HepG2 (cell line): Measurements from ENCODE around the gene PCGF5. TPM values are rescaled to one million over a fixed set of nuclear protein-coding genes. Genes with fewer than 3 reads are reported as not detected.

Source experiments
- ELF4 ChIP-seq: sonication (generic); formaldehyde crosslinking; IDR thresholded peaks from 2 replicates; pipeline ENCODE4 v1.5.0; 2020; ENCODE audit warnings: missing genetic modification reagents, mild to moderate bottlenecking, moderate library complexity, borderline replicate concordance
- NCOA5 ChIP-seq: sonication (generic); formaldehyde crosslinking; IDR thresholded peaks from 2 replicates; pipeline ENCODE4 v1.4.0; 2020; ENCODE audit warnings: missing genetic modification reagents
- PHF20 ChIP-seq: sonication (generic); formaldehyde crosslinking; IDR thresholded peaks from 2 replicates; pipeline ENCODE4 v1.5.0; 2020; ENCODE audit warnings: mild to moderate bottlenecking, missing genetic modification reagents
- RBM22 ChIP-seq: fragments of 200-400 bp; formaldehyde crosslinking; optimal IDR thresholded peaks from 2 replicates; pipeline ENCODE3; 2017; ENCODE audit warnings: mild to moderate bottlenecking, low read length, moderate library complexity
- SUZ12 ChIP-seq: fragments of 150-350 bp; IDR thresholded peaks from 2 replicates; pipeline ENCODE4 v1.6.1; 2014; ENCODE audit warnings: low read depth, low read length
- XRCC5 ChIP-seq: fragments of 200-400 bp; formaldehyde crosslinking; optimal IDR thresholded peaks from 2 replicates; pipeline ENCODE3; 2017; ENCODE audit warnings: mild to moderate bottlenecking, low read length
- ZNF225 ChIP-seq: sonication (generic); formaldehyde crosslinking; IDR thresholded peaks from 2 replicates; pipeline ENCODE4 v1.4.0; 2020; ENCODE audit warnings: mild to moderate bottlenecking, missing genetic modification reagents
- polyA plus RNA-seq, 8 experiments: library from polyadenylated mRNA; depleted of rRNA in 3 of 8; stranded (reverse) in 7 of 8; unstranded in 1 of 8; fragments of >200 nt; fragmentation: Illumina TruSeq in 4 of 8; extraction: Trizol in 4 of 8; gene quantifications; 2 replicates each; pipeline versions ENCODE4 v1.2.1 to v1.2.3, GENCODE V29; 2011 to 2016; ENCODE audit warnings: low read depth in 4 of 8, missing spikeins in 1 of 8, mixed read lengths in 1 of 8; ENCODE audit not compliant: insufficient read depth in 1 of 8
- total RNA-seq, 5 experiments: library from RNA; depleted of rRNA; stranded (reverse); fragments of >200 nt; fragmentation: Illumina TruSeq; extraction: Trizol; gene quantifications; 2 replicates each; pipeline ENCODE4 v1.2.3, GENCODE V29; 2016; ENCODE audit warnings: low read depth in 1 of 5
- TF ChIP-seq, protein P1 (sequence below): sonication (generic); formaldehyde crosslinking; IDR thresholded peaks from 2 replicates; pipeline ENCODE4 v1.4.0; 2020; ENCODE audit warnings: missing genetic modification reagents
- TF ChIP-seq, protein P2 (sequence below): sonication (generic); formaldehyde crosslinking; IDR thresholded peaks from 2 replicates; pipeline ENCODE4 v1.5.1; 2020; ENCODE audit warnings: mild to moderate bottlenecking, missing genetic modification reagents, moderate library complexity
- TF ChIP-seq, protein P3 (sequence below): sonication (generic); formaldehyde crosslinking; IDR thresholded peaks from 2 replicates; pipeline ENCODE4 v1.5.0; 2020; ENCODE audit warnings: mild to moderate bottlenecking, missing genetic modification reagents, borderline replicate concordance

Gene PCGF5
- total and polyA plus RNA-seq, 2 of the 13 experiments (the other 11 are each of a cell fraction or from before 2014, with no cell fraction given) = 61.3 to 138 TPM

GRCh38 chr10:91220954-91221675 is 652 bp downstream of the PCGF5 start (continued):
- TF ChIP-seq NCOA5 (CRISPR knock-in tag) = no peak
- no peak for TF ChIP-seq SUZ12
- TF ChIP-seq, protein P1, sequence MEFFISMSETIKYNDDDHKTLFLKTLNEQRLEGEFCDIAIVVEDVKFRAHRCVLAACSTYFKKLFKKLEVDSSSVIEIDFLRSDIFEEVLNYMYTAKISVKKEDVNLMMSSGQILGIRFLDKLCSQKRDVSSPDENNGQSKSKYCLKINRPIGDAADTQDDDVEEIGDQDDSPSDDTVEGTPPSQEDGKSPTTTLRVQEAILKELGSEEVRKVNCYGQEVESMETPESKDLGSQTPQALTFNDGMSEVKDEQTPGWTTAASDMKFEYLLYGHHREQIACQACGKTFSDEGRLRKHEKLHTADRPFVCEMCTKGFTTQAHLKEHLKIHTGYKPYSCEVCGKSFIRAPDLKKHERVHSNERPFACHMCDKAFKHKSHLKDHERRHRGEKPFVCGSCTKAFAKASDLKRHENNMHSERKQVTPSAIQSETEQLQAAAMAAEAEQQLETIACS (CRISPR knock-in tag) = no peak
- TF ChIP-seq ZNF225 = no peak
- TF ChIP-seq ELF4 = no peak
- no peak for TF ChIP-seq XRCC5
- TF ChIP-seq PHF20 (CRISPR knock-in tag) = no peak
- TF ChIP-seq RBM22 = no peak
- TF ChIP-seq, protein P2, sequence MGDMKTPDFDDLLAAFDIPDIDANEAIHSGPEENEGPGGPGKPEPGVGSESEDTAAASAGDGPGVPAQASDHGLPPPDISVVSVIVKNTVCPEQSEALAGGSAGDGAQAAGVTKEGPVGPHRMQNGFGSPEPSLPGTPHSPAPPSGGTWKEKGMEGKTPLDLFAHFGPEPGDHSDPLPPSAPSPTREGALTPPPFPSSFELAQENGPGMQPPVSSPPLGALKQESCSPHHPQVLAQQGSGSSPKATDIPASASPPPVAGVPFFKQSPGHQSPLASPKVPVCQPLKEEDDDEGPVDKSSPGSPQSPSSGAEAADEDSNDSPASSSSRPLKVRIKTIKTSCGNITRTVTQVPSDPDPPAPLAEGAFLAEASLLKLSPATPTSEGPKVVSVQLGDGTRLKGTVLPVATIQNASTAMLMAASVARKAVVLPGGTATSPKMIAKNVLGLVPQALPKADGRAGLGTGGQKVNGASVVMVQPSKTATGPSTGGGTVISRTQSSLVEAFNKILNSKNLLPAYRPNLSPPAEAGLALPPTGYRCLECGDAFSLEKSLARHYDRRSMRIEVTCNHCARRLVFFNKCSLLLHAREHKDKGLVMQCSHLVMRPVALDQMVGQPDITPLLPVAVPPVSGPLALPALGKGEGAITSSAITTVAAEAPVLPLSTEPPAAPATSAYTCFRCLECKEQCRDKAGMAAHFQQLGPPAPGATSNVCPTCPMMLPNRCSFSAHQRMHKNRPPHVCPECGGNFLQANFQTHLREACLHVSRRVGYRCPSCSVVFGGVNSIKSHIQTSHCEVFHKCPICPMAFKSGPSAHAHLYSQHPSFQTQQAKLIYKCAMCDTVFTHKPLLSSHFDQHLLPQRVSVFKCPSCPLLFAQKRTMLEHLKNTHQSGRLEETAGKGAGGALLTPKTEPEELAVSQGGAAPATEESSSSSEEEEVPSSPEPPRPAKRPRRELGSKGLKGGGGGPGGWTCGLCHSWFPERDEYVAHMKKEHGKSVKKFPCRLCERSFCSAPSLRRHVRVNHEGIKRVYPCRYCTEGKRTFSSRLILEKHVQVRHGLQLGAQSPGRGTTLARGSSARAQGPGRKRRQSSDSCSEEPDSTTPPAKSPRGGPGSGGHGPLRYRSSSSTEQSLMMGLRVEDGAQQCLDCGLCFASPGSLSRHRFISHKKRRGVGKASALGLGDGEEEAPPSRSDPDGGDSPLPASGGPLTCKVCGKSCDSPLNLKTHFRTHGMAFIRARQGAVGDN (CRISPR knock-in tag) = no peak
- TF ChIP-seq, protein P3, sequence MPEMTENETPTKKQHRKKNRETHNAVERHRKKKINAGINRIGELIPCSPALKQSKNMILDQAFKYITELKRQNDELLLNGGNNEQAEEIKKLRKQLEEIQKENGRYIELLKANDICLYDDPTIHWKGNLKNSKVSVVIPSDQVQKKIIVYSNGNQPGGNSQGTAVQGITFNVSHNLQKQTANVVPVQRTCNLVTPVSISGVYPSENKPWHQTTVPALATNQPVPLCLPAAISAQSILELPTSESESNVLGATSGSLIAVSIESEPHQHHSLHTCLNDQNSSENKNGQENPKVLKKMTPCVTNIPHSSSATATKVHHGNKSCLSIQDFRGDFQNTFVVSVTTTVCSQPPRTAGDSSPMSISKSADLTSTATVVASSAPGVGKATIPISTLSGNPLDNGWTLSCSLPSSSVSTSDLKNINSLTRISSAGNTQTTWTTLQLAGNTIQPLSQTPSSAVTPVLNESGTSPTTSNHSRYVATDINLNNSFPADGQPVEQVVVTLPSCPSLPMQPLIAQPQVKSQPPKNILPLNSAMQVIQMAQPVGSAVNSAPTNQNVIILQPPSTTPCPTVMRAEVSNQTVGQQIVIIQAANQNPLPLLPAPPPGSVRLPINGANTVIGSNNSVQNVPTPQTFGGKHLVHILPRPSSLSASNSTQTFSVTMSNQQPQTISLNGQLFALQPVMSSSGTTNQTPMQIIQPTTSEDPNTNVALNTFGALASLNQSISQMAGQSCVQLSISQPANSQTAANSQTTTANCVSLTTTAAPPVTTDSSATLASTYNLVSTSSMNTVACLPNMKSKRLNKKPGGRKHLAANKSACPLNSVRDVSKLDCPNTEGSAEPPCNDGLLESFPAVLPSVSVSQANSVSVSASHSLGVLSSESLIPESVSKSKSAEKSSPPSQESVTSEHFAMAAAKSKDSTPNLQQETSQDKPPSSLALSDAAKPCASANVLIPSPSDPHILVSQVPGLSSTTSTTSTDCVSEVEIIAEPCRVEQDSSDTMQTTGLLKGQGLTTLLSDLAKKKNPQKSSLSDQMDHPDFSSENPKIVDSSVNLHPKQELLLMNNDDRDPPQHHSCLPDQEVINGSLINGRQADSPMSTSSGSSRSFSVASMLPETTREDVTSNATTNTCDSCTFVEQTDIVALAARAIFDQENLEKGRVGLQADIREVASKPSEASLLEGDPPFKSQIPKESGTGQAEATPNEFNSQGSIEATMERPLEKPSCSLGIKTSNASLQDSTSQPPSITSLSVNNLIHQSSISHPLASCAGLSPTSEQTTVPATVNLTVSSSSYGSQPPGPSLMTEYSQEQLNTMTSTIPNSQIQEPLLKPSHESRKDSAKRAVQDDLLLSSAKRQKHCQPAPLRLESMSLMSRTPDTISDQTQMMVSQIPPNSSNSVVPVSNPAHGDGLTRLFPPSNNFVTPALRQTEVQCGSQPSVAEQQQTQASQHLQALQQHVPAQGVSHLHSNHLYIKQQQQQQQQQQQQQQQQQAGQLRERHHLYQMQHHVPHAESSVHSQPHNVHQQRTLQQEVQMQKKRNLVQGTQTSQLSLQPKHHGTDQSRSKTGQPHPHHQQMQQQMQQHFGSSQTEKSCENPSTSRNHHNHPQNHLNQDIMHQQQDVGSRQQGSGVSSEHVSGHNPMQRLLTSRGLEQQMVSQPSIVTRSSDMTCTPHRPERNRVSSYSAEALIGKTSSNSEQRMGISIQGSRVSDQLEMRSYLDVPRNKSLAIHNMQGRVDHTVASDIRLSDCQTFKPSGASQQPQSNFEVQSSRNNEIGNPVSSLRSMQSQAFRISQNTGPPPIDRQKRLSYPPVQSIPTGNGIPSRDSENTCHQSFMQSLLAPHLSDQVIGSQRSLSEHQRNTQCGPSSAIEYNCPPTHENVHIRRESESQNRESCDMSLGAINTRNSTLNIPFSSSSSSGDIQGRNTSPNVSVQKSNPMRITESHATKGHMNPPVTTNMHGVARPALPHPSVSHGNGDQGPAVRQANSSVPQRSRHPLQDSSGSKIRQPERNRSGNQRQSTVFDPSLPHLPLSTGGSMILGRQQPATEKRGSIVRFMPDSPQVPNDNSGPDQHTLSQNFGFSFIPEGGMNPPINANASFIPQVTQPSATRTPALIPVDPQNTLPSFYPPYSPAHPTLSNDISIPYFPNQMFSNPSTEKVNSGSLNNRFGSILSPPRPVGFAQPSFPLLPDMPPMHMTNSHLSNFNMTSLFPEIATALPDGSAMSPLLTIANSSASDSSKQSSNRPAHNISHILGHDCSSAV (CRISPR knock-in tag) = no peak
